Ascending aorta (tissue), 2 donors: ENCODE results near the gene MPC1L. TPM values are rescaled to one million over a fixed set of nuclear protein-coding genes. Genes with fewer than 3 reads are reported as not detected.

ENCODE experiments used
- DNase-seq, 2 donors: peaks; one replicate each; pipeline ENCODE4 v3.0.0-alpha.2; 2019; ENCODE audit warnings: low spot score in 2 of 2
- H3K27ac ChIP-seq, 2 donors: fragments of 200-600 bp; sonication (generic); one replicate each; pipeline ENCODE4 v1.5.1; 2016 to 2017; ENCODE audit warnings: mild to moderate bottlenecking in 1 of 2
- H3K27me3 ChIP-seq: fragments of 200-600 bp; sonication (generic); one replicate; pipeline ENCODE4 v1.5.1; 2017
- H3K36me3 ChIP-seq, 2 donors: fragments of 200-600 bp; sonication (generic); one replicate each; pipeline ENCODE4 v1.5.1; 2016
- H3K4me1 ChIP-seq, 2 donors: fragments of 200-600 bp; sonication (generic); one replicate each; pipeline ENCODE4 v1.5.1; 2016 to 2017; ENCODE audit warnings: mild to moderate bottlenecking in 1 of 2
- H3K4me3 ChIP-seq, 2 donors: fragments of 200-600 bp; sonication (generic); one replicate each; pipeline ENCODE4 v1.5.1; 2016 to 2017; ENCODE audit warnings: mild to moderate bottlenecking in 1 of 2
- H3K9me3 ChIP-seq, 2 donors: fragments of 200-600 bp; sonication (generic); one replicate each; pipeline ENCODE4 v1.5.1; 2016
- intact Hi-C: fragments of 100-400 bp; cut with DNase I; formaldehyde crosslinking; loops from one replicate; pipeline ENCODE4 v1.15.1; 2023
- total RNA-seq: library from RNA; depleted of rRNA; stranded (reverse); fragments of >200 nt; gene quantifications from one replicate; pipeline ENCODE4 v1.1.0, GENCODE V29; 2016
- TF ChIP-seq, protein P1 (sequence below), 3 experiments: fragments of 200-600 bp in 2 of 3; fragments of 450-650 bp in 1 of 3; sonication (generic) in 2 of 3; IDR thresholded peaks; one replicate each; pipeline ENCODE4 v1.5.1; 2016 to 2019; ENCODE audit warnings: antibody characterized with exemption in 3 of 3, mild to moderate bottlenecking in 1 of 3, moderate library complexity in 1 of 3

MPC1L gene
- total RNA-seq, 1 donor from 2014 or later: not detected

DNA sequence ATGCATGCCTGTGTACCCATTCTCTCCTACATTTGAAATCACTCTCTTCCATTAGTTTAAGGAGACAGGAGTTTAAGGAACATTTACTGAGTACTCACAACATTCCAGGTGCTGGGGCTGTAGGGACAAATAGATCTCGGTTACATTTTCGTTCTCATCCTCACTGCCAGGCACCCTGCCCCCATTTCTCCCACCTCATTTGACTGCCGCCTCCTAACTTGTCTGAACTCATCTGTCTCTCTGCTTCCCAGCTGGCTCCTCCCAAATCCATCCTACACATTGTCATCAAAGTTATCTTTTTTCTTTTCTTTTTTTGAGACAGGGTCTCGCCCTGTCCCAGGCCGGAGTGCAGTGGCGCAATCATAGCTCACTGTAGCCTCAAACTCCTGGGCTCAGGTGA lies 19.8 kb upstream of the MPC1L start:
- Histone ChIP-seq H3K36me3 (peaks cover 3 to 17% of the 10 kb centered on the region in 2 donors), H3K9me3 (no peaks in the 10 kb centered on the region), H3K27ac (no peak overlapping the region), H3K27me3 (no peaks in the 10 kb centered on the region), H3K4me3 (no peak overlapping the region), H3K4me1 (no peaks in the 10 kb centered on the region)
- TF ChIP-seq, protein P1, sequence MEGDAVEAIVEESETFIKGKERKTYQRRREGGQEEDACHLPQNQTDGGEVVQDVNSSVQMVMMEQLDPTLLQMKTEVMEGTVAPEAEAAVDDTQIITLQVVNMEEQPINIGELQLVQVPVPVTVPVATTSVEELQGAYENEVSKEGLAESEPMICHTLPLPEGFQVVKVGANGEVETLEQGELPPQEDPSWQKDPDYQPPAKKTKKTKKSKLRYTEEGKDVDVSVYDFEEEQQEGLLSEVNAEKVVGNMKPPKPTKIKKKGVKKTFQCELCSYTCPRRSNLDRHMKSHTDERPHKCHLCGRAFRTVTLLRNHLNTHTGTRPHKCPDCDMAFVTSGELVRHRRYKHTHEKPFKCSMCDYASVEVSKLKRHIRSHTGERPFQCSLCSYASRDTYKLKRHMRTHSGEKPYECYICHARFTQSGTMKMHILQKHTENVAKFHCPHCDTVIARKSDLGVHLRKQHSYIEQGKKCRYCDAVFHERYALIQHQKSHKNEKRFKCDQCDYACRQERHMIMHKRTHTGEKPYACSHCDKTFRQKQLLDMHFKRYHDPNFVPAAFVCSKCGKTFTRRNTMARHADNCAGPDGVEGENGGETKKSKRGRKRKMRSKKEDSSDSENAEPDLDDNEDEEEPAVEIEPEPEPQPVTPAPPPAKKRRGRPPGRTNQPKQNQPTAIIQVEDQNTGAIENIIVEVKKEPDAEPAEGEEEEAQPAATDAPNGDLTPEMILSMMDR (IDR thresholded peaks at IDR 0.05): no peak
- DNase-seq: no peak
- intact Hi-C loops: no loop called here

GRCh38 chrX:40607381-40607780 lies 15.8 kb upstream of the MPC1L start:
- DNase-seq: no peak
- no peaks in the 10 kb centered on the region for H3K9me3 ChIP-seq
- no peaks in the 10 kb centered on the region for H3K4me1 ChIP-seq
- no peaks in the 10 kb centered on the region for H3K27me3 ChIP-seq
- H3K36me3 ChIP-seq: peaks cover 0 to 2% of the 10 kb centered on the region in 2 donors
- TF ChIP-seq, protein P1 (IDR thresholded peaks at IDR 0.05): no peak
- H3K4me3 ChIP-seq: no peak overlapping the region
- intact Hi-C loops: no loop called here
- no peak overlapping the region for H3K27ac ChIP-seq

DNA sequence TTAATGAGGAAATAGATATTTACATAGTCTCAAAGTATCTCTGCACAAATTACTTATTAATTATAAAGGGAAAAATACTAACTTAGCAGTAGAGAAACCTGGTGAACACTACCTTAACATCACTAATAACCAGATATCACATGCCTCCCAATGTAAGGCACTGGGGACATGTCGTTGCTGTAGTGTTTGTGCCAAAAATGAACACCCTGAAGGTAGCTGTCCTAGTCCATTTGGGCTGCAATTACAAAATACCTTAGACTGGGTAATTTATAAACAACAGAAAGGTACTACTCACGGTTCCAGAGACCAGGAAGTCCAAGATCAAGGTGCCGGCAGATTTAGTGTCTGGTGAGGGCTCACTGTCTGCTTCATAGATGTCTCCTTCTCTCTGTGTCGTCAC lies 10.7 kb upstream of the MPC1L start:
- Histone ChIP-seq H3K36me3 (no peaks in the 10 kb centered on the region), H3K4me1 (no peaks in the 10 kb centered on the region), H3K4me3 (no peak overlapping the region), H3K9me3 (no peaks in the 10 kb centered on the region), H3K27me3 (no peaks in the 10 kb centered on the region), H3K27ac (no peak overlapping the region)
- TF ChIP-seq, protein P1 (IDR thresholded peaks at IDR 0.05): no peak
- intact Hi-C loops: no loop called here
- no peak for DNase-seq

DNA sequence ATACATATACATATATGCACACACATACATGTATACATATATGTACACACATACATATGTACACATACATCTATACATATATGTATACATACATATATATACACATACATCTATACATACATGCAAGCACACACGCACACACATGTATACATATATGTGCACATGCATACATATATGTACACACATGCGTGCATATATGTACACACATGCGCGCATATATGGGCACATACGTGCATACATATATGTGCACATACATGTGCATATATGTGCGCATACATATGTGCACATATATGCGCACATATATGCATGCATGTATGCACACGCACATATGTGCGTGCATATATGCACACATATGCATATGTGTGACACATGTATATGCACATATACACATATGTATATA lies 7.3 kb upstream of the MPC1L start:
- Histone ChIP-seq H3K4me1 (no peaks in the 10 kb centered on the region), H3K36me3 (no peaks in the 10 kb centered on the region), H3K4me3 (no peak overlapping the region), H3K9me3 (no peaks in the 10 kb centered on the region), H3K27ac (no peak overlapping the region), H3K27me3 (no peaks in the 10 kb centered on the region)
- TF ChIP-seq, protein P1 (IDR thresholded peaks at IDR 0.05): no peak
- intact Hi-C loops: no loop called here
- DNase-seq: no peak

DNA sequence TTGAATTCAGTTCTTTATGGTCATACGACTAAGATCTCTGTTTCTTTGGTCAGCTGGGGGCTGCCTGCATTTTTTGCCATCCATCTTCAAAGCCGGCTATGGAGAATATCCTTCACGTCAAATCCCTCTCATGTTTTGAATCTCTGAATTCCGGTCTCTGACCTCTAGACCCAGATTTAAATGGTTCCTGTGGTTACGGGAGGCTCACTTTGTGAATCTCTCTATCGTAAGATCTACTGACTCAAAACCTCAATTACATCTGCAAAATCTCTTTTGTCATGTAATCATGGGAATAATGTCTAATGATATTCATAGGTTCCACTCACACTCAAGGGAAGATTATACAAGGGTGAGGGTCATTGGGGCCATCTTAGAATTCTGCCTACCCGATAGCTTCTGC lies 5.7 kb upstream of the MPC1L start:
- TF ChIP-seq, protein P1 (IDR thresholded peaks at IDR 0.05): no peak
- Histone ChIP-seq H3K36me3 (no peaks in the 10 kb centered on the region), H3K9me3 (no peaks in the 10 kb centered on the region), H3K4me1 (no peaks in the 10 kb centered on the region), H3K4me3 (no peak overlapping the region), H3K27ac (no peak overlapping the region), H3K27me3 (no peaks in the 10 kb centered on the region)
- intact Hi-C loops: no loop called here
- no peak for DNase-seq

DNA sequence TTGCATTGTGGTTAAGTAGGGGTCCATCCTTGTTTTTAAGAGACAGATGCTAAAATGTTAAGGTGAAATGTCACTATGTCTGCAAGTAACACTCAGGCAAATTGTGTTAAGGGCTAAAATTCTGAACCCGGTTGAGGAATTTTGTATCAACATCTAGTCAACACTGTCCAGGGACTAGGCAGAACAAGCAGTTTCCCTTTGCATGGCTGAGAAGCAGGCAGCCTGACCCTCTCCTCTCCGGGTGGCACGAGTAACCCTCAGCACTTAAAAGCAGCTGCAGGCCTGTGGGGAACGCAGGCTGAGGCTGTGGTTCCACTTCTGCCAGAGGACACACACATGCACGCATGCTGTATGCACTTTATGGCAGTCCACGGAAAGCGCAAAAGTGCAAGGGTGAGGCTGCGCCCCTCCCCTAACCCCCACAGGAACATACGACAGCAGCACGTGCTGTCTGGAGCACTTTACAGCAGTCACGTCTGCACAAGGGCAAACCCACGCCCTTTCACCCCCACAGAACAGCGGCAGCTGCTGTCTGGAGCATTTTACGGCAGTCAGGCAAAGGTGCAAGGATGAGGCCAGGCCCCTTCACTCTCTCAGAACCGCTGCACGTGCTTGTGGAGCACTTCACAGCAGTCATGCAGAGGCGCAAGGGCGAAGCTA lies 619 bp upstream of the MPC1L start:
- intact Hi-C loops: no loop called here
- peaks cover 0 to 5% of the 10 kb centered on the region in 2 donors for H3K36me3 ChIP-seq
- H3K4me1 ChIP-seq: no peaks in the 10 kb centered on the region
- no peak overlapping the region for H3K4me3 ChIP-seq
- TF ChIP-seq, protein P1 (IDR thresholded peaks at IDR 0.05): no peak
- no peaks in the 10 kb centered on the region for H3K27me3 ChIP-seq
- H3K9me3 ChIP-seq: no peaks in the 10 kb centered on the region
- H3K27ac ChIP-seq: no peak overlapping the region
- no peak for DNase-seq
